Measurements from ENCODE around the gene DEDD2.

Gene DEDD2

GRCh38 chr19:42248270-42249148 is 31.0 kb upstream of the DEDD2 start:
- no peak for DNase-seq (ENCODE audit: low read depth)

GRCh38 chr19:42247640-42248199 is 30.2 kb upstream of the DEDD2 start:
- no peak for DNase-seq (ENCODE audit: low read depth)

- peak; percentile 74 for DNase-seq (ENCODE audit: low read depth)
Measured at GRCh38 chr19:42246922-42247639, 29.6 kb upstream of the DEDD2 start.

GRCh38 chr19:42246143-42246921 is 28.9 kb upstream of the DEDD2 start:
- DNase-seq (ENCODE audit: low read depth), result peak; percentile 80

GRCh38 chr19:42245231-42245630 is 27.8 kb upstream of the DEDD2 start:
- DNase-seq (ENCODE audit: low read depth), result no peak

- peak; percentile 91 for DNase-seq (ENCODE audit: low read depth)
Measured at GRCh38 chr19:42244347-42245220, 27.1 kb upstream of the DEDD2 start.

- peak; percentile 100 for DNase-seq (ENCODE audit: low read depth)
Measured at GRCh38 chr19:42242512-42243409, 25.3 kb upstream of the DEDD2 start, which contains the start of gene GSK3A. Gene GSK3A (minus strand): TSS chr19:42242602. CDS start chr19:42242465, 137 bp downstream.

GRCh38 chr19:42242069-42242511 is 24.6 kb upstream of the DEDD2 start:
- DNase-seq (ENCODE audit: low read depth), result peak; percentile 13

GRCh38 chr19:42241279-42241678 is 23.8 kb upstream of the DEDD2 start:
- DNase-seq (ENCODE audit: low read depth), result no peak

GRCh38 chr19:42239544-42240220 is 22.2 kb upstream of the DEDD2 start:
- no peak for DNase-seq (ENCODE audit: low read depth)

GRCh38 chr19:42235181-42235580 is 17.7 kb upstream of the DEDD2 start:
- DNase-seq (ENCODE audit: low read depth), result no peak

GRCh38 chr19:42234364-42234763 is 16.9 kb upstream of the DEDD2 start:
- DNase-seq (ENCODE audit: low read depth), result no peak

- no peak for DNase-seq (ENCODE audit: low read depth)
Measured at GRCh38 chr19:42233678-42234292, 16.3 kb upstream of the DEDD2 start.

- no peak for DNase-seq (ENCODE audit: low read depth)
Measured at GRCh38 chr19:42233106-42233505, 15.6 kb upstream of the DEDD2 start.

GRCh38 chr19:42232435-42232834 is 15.0 kb upstream of the DEDD2 start:
- DNase-seq (ENCODE audit: low read depth), result no peak

GRCh38 chr19:42230571-42230970 is 13.1 kb upstream of the DEDD2 start:
- DNase-seq (ENCODE audit: low read depth), result no peak

- peak; percentile 73 for DNase-seq (ENCODE audit: low read depth)
Measured at GRCh38 chr19:42229855-42230351, 12.4 kb upstream of the DEDD2 start.

- DNase-seq (ENCODE audit: low read depth), result no peak
Measured at GRCh38 chr19:42229301-42229854, 11.9 kb upstream of the DEDD2 start.
